SH-SY5Y (cell line): ENCODE measurements around the gene GPR39.

ENCODE experiments used
- GATA2 ChIP-seq: IDR thresholded peaks from 2 replicates; pipeline ENCODE4 v1.6.1; 2011; ENCODE audit warnings: mild to moderate bottlenecking, low read depth, low read length
- GATA3 ChIP-seq: IDR thresholded peaks from 2 replicates; pipeline ENCODE4 v1.6.1; 2011; ENCODE audit warnings: low read depth, mild to moderate bottlenecking, low read length, moderate library complexity

DNA sequence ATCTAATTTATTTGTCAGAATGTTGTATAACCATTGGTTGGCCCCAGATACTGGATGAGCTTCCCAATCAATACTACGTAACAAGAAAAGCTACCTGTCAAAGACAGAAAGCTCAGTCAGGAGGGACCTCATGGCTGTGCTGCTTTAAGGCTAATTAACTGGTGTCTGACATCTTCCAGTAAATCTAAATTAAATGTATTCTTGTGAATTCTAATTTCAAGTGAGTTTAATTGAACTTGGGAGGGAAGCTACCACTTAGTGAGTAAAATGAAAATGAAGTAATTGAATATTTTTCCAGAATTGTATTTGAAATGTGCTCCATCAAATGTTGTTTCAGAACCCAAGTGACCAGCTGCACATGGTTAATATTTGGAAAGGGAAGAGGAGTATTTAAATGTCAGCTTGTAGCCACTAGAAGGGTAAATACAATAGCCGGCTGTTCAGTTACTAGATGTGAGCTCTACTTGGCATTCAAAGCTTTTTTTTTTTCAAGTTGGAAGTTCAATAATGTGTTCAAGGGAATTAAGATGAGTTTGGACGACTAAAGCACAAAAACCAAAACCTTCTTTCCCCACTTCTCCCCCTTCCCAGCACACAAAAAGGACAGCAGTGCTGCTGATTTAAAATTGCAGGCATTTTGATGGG lies 62.0 kb downstream of the GPR39 start:
- TF ChIP-seq GATA3, result no peak
- TF ChIP-seq GATA2, result no peak
